NOMO-1 treated with DMSO at 0.1 percent for 48 hours (cell line): ENCODE measurements around the gene PLEKHG4.
A peak's percentile ranks its signal among the peaks of the same experiment; 100 is the strongest.

Source experiments
- DNase-seq: peaks from one replicate; lab custom pipeline; 2025; ENCODE audit not compliant: unreplicated experiment; lab: John Stamatoyannopoulos, UW

Gene PLEKHG4

GRCh38 chr16:67244387-67245185 is 34.7 kb upstream of the PLEKHG4 start:
- DNase-seq, result peak; percentile 97

GRCh38 chr16:67245186-67245585 is 34.1 kb upstream of the PLEKHG4 start:
- DNase-seq, result no peak

- DNase-seq, result no peak
Observed at GRCh38 chr16:67245674-67246080, 33.7 kb upstream of the PLEKHG4 start.

GRCh38 chr16:67246081-67246755 is 33.1 kb upstream of the PLEKHG4 start:
- DNase-seq, result peak; percentile 52

- no peak for DNase-seq
Observed at GRCh38 chr16:67246756-67247191, 32.6 kb upstream of the PLEKHG4 start.

GRCh38 chr16:67247192-67248072 is 31.9 kb upstream of the PLEKHG4 start, which contains the start of gene FHOD1:
Gene FHOD1, minus strand, starts transcription at chr16:67247481. Its CDS starts 71 bp downstream, at chr16:67247410.
- DNase-seq, result peak; percentile 95

- DNase-seq, result no peak
Observed at GRCh38 chr16:67248073-67248400, 31.3 kb upstream of the PLEKHG4 start.

GRCh38 chr16:67248401-67249177 is 30.7 kb upstream of the PLEKHG4 start, which contains the start of gene SLC9A5:
Gene SLC9A5, plus strand, starts transcription at chr16:67248979. Its CDS starts 36 bp downstream, at chr16:67249015.
- no peak for DNase-seq

GRCh38 chr16:67249178-67250044 is 29.9 kb upstream of the PLEKHG4 start:
- DNase-seq, result no peak

GRCh38 chr16:67250045-67250327 is 29.3 kb upstream of the PLEKHG4 start:
- DNase-seq, result no peak

- no peak for DNase-seq
Observed at GRCh38 chr16:67252609-67253497, 26.5 kb upstream of the PLEKHG4 start.

- no peak for DNase-seq
Observed at GRCh38 chr16:67254801-67255552, 24.4 kb upstream of the PLEKHG4 start.

- DNase-seq, result no peak
Observed at GRCh38 chr16:67255553-67256221, 23.6 kb upstream of the PLEKHG4 start.

GRCh38 chr16:67256701-67257230 is 22.6 kb upstream of the PLEKHG4 start:
- DNase-seq, result no peak

- no peak for DNase-seq
Observed at GRCh38 chr16:67257486-67258160, 21.7 kb upstream of the PLEKHG4 start.

GRCh38 chr16:67258161-67258835 is 21.0 kb upstream of the PLEKHG4 start:
- no peak for DNase-seq
